Myocyte (in vitro differentiated cells): ENCODE data around the gene GFI1B. TPM values are rescaled to one million over a fixed set of nuclear protein-coding genes. Genes with fewer than 3 reads are reported as not detected.

Experiments
- DNase-seq: peaks from one replicate; pipeline ENCODE4 v3.0.0-alpha.2; 2012; ENCODE audit warnings: low read depth
- microRNA-seq: library from miRNA; unstranded; fragments of <30 nt; microRNA quantifications from one replicate; pipeline ENCODE4, GENCODE V29; 2016
- total RNA-seq: library from RNA; depleted of rRNA; stranded (reverse); fragments of >200 nt; gene quantifications from 2 replicates; pipeline ENCODE4 v1.2.3, GENCODE V29; 2014

The GFI1B gene
- total RNA-seq, 1 donor from 2014 or later = not detected

DNA sequence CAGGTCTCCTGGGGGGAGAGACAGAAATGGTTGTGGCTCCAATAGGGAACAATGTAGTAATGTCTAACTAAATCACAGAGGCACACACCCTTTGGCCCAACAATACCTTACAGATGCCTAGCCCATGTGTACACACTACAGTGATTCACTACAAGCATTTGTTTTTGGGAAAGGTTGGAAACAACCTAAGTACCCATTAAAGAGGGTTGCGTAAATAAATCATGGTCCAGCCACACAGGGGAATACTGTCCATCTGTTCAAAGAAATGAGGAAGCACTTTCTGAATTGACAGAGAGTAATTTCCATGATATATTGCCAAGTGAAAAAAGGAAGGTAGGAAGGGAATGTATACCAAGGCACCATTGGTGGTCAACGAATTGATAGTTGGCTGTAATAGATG is 30.3 kb downstream of the GFI1B start:
- no peak for DNase-seq

GRCh38 chr9:133009906-133010582 is 31.6 kb downstream of the GFI1B start:
- DNase-seq = no peak

DNA sequence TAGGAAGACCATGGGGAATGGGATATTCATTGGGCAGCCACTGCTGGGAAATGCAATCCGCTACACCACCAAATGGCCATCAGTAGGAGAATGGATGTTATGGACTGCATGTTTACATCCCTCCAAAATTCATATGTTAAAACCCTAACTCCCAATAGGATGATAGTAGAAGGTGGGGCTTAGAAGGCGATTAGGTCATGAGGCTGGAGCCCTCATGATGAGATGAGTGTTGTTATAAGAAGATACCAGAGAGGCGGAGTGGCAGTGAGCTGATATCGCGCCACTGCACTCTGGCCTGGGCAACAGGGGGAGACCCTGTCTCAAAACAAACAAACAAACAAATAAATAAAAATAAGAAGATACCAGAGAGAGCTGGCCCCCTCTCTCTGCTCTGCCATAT is 36.2 kb downstream of the GFI1B start:
- no peak for DNase-seq

GRCh38 chr9:133023117-133023890 is 44.8 kb downstream of the GFI1B start:
- no peak for DNase-seq

GRCh38 chr9:133026426-133026825 is 47.9 kb downstream of the GFI1B start:
- DNase-seq = no peak

DNA sequence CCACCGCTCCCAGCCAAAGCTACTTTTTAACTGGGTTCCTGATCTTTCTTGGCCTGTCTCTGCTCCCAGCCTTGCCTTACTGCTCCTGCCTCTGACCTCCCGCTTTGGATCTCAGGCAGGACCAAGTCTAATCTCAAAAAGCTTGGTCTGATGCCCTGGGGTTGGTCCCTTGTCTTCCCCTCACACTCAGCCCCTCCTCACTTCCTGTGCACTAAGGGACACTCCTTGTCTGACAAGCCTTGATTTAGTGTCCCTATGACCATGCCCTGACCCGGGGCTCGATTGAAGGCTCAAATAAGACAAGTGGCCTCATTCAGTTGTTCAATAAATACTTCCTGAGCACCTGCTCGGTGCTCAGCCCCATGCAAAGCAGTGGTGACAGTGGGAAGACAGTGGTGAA is 48.6 kb downstream of the GFI1B start:
- DNase-seq = no peak

DNA sequence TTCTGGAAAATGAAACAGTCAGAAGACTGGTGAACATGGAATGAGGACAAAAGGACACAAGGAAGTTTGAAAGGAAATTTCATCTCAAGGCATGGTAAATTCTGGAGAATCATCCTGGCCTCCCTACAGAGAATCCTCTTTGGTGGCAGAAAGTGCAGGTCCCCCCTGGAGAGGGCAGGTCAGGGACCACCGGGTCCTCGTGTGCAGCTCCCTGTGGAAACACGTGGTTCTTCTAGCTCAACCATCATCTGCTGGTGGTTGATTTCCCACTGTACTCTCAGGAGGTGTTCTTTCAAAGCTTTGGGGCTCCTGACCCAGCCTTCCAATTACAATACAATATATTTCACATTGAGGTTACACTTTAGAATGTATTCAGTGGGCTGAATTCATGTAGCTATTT is 49.7 kb downstream of the GFI1B start:
- DNase-seq = no peak

- DNase-seq = no peak
These were observed 51.5 kb downstream of the GFI1B start for GRCh38 chr9:133029994-133030316.

DNA sequence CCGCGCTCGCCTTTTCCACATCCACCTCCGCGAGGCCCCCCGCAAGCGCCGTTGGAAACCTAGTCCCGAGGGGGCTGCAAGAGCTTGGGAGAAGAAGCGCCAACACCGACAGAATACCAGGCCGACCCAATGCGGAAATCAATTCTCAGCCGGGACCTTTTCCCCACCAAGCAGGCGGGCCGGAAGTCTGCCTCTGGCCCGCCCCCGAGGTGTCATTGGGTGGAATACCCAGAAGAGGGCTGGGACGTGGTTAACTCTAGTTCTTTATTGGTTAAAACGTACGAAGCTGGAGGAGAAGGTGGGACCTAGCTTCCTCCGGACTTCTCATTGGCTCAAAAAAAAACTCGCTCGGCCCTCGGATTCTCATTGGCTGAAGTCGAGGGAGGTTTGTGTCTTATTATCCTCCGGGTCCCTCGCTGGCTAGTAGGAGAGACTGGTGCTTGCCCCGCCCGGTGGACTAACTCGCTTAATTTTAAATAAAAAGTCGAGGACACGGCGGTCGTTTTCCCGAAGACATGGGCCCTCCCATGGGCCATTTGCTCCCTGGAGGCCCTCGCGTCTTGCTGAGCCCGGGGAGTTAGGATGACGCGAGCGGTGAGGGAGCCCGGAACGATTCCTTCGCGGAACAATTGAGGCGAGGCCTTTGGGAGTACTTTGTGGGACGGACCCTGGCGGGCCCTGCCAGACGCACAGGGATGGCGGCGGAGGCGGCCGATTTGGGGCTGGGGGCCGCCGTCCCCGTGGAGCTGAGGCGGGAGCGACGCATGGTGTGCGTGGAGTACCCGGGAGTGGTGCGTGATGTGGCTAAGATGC is 52.0 kb downstream of the GFI1B start, which contains the start of gene GTF3C5:
Gene GTF3C5 (plus strand): TSS at position 681 of the 813 bp plus-strand sequence. CDS start 15 bp downstream, at position 696.
- peak; percentile 100 for DNase-seq

GRCh38 chr9:133031130-133031422 is 52.6 kb downstream of the GFI1B start:
- no peak for DNase-seq

DNA sequence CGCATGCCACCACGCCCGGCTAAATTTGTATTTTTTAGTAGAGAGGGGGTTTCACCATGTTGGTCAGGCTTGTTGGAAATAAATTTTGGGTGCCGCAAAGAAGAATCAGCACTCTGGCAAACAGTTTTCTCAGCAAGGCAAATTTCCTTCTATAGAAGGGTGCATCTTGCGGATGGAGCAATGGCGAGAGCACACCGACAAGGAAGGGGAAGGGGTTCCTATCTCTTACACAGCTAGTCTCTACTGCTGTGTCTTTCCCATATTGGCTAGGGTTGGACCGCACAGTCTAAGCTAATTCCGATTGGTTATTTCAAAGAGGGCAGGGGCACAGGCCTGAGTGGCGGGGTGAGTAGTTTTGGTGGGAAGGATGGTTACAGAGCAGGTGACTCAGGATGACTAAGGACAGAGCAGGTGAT is 53.0 kb downstream of the GFI1B start:
- DNase-seq = no peak

- no peak for DNase-seq
These were observed 53.7 kb downstream of the GFI1B start for GRCh38 chr9:133032171-133032570.

DNA sequence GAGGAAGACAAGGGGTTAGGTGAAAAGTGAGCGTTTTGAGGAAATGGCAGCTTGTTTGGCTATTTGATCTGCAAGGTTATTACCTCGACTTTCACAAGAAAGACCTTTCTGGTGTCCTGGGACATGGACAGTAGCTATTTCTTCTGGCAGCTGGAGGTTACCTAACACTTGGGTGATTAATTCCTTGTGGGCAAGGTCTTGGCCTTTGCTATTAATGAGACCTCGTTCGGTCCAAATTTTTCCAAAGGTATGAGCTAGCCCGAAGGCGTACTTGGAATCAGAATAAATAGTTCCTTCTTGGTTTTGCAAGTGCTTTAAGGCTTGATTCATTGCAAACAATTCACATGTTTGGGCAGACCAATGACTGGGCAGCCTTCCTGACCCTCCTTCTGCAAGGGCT is 57.2 kb downstream of the GFI1B start:
- DNase-seq = no peak

- no peak for DNase-seq
These were observed 59.5 kb downstream of the GFI1B start for GRCh38 chr9:133037775-133038515.

- DNase-seq = peak; percentile 40
These were observed 62.5 kb downstream of the GFI1B start for GRCh38 chr9:133040892-133041479.

Small RNA genes within 50 kb of the gene (microRNA-seq; reads per million reads assigned to microRNA genes)
- gene MIR548AW = 0.65 reads per million

Other genes with a start within 250 kb of the GFI1B start
- gene AK8, start 100.4 kb upstream of the GFI1B start, total RNA-seq = 0.13 and 0.16 TPM in 2 replicates
- 1.7 and 3.5 TPM in 2 replicates for gene SPACA9, start 99.8 kb upstream of the GFI1B start, total RNA-seq
- gene TSC1, start 34.1 kb upstream of the GFI1B start, total RNA-seq = 30.3 and 54.3 TPM in 2 replicates
- 50.6 and 59.6 TPM in 2 replicates for gene GTF3C5, start 52.3 kb downstream of the GFI1B start, total RNA-seq
- gene CEL, start 83.3 kb downstream of the GFI1B start, total RNA-seq = 0.67 and 0.73 TPM in 2 replicates
- 11.3 and 17.6 TPM in 2 replicates for gene RALGDS, start 142.5 kb downstream of the GFI1B start, total RNA-seq
- gene GBGT1, start 185.2 kb downstream of the GFI1B start, total RNA-seq = 1.4 and 5.9 TPM in 2 replicates
- gene OBP2B, start 230.6 kb downstream of the GFI1B start, total RNA-seq = not detected in 2 replicates